ENCODE data around the gene HTR3C. TPM values are rescaled to one million over a fixed set of nuclear protein-coding genes. Genes with fewer than 3 reads are reported as not detected.

HTR3C gene
- total RNA-seq, 2 donors from 2014 or later: not detected

GRCh38 chr3:184082034-184082433 is 29.2 kb downstream of the HTR3C start:
- Histone ChIP-seq H3K9me3 (no peaks in the 10 kb centered on the region), H3K27me3 (replicated peaks; ENCODE audit: insufficient read depth) (no peaks in the 10 kb centered on the region), H3K36me3 (no peaks in the 10 kb centered on the region), H3K27ac (no peak overlapping the region), H3K4me3 (no peak overlapping the region), H3K4me1 (ENCODE audit: control insufficient read depth in 1 of 2, low read depth in 2 of 2) (no peaks in the 10 kb centered on the region)
- TF ChIP-seq CTCF (IDR thresholded peaks at IDR 0.05): no peak
- no peak for ATAC-seq (ENCODE audit: insufficient number of reproducible peaks, low FRiP score, low read depth)
- DNase-seq (ENCODE audit: low spot score): no peak

DNA sequence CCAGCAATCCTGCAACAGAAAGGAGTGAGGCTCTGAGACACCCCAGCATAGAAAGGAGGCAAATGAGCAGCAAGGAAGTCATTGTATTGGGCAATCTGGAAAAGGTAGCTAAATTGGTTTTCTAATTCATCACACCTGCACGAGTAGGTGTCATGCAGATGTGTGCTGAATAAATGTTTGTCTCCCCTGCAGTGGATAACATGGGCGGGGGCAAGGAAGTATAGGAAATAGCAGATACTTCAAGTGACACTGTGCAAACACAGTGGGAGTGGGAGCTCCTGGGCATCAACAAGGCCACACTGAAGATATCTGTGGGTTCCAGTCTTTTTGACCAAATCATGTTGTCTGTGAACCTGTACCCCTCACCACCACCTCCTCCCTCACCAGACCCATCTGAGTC is 29.6 kb downstream of the HTR3C start:
- no peak overlapping the region for H3K27ac ChIP-seq
- no peaks in the 10 kb centered on the region for H3K9me3 ChIP-seq
- H3K36me3 ChIP-seq: no peaks in the 10 kb centered on the region
- H3K4me1 ChIP-seq (ENCODE audit: control insufficient read depth in 1 of 2, low read depth in 2 of 2): no peaks in the 10 kb centered on the region
- H3K27me3 ChIP-seq (replicated peaks; ENCODE audit: insufficient read depth): no peaks in the 10 kb centered on the region
- TF ChIP-seq CTCF (IDR thresholded peaks at IDR 0.05): no peak
- no peak overlapping the region for H3K4me3 ChIP-seq
- ATAC-seq (ENCODE audit: insufficient number of reproducible peaks, low FRiP score, low read depth): no peak
- DNase-seq (ENCODE audit: low spot score): no peak

DNA sequence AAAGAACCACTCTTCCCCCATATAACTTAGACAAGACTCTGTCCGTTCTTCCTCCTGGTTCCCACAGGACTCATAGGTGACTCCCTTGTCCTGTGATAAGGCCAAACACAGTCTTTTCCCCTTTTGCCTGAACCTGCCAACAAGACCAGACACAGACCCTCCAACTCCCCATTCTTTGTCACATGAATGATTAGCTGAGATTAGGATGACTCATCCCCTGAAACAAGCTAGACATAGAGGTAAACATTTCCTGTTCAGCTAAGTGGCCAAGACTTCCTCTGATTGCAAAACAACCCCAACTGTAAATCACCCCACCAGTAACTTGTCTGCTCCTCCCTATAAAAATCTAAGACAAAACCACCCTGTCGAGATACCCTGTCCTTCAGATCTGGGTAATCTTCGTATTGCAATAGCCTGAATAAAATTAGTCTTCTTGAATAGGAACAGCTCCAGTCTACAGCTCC is 32.6 kb downstream of the HTR3C start:
- DNase-seq (ENCODE audit: low spot score) (no peak), ATAC-seq (ENCODE audit: insufficient number of reproducible peaks, low FRiP score, low read depth) (no peak)
- TF ChIP-seq CTCF (IDR thresholded peaks at IDR 0.05): no peak
- Histone ChIP-seq H3K27me3 (replicated peaks; ENCODE audit: insufficient read depth) (no peaks in the 10 kb centered on the region), H3K27ac (no peak overlapping the region), H3K4me3 (no peak overlapping the region), H3K9me3 (no peaks in the 10 kb centered on the region), H3K36me3 (no peaks in the 10 kb centered on the region), H3K4me1 (ENCODE audit: control insufficient read depth in 1 of 2, low read depth in 2 of 2) (no peaks in the 10 kb centered on the region)

DNA sequence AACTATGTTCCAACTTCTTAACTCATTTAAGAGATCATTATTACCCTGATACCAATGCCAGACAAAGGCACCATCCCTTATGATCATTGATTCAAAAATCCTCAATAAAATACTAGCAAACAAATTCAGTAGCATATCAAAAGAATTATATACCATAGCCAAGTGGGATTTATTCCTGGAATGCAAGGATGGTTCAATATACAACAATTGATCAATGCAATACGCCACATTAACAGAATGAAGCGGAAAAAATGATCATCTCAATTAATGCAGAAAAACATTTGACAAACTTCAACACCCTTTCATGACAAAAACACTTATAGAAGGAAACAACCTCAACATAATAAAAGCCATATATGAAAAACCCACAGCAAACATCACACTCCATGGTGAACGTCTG is 39.4 kb downstream of the HTR3C start:
- Histone ChIP-seq H3K4me3 (no peak overlapping the region), H3K36me3 (no peaks in the 10 kb centered on the region), H3K27ac (no peak overlapping the region), H3K9me3 (peaks cover 8% of the 10 kb centered on the region), H3K27me3 (replicated peaks; ENCODE audit: insufficient read depth) (no peaks in the 10 kb centered on the region), H3K4me1 (ENCODE audit: control insufficient read depth in 1 of 2, low read depth in 2 of 2) (no peaks in the 10 kb centered on the region)
- TF ChIP-seq CTCF (IDR thresholded peaks at IDR 0.05): no peak
- ATAC-seq (ENCODE audit: insufficient number of reproducible peaks, low FRiP score, low read depth) (no peak), DNase-seq (ENCODE audit: low spot score) (no peak)

DNA sequence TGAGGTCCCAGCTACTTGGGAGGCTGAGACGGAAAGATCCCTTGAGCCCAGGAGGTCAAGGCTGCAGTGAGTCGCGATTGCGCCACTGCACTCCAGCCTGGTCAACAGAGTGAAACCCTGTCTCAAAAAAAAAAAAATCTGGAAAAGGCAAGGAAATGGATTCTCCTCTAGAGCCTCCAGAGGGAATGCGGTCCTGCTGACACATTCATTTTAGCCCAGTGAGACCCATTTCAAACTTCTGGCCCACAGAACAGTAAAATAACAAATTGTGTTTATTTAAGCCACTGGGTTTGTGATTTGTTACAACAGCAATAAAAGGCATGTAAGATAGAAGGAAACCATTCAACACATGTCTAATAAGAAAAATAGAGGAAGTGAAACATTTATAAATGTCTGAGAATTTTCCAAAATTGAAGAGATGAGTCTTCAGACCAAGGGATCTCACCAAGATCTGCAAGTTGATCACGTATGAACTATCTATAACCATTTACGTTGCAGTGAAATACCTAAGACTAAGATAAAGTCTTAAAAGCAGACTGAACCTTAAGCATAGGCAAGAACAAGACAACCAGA is 44.0 kb downstream of the HTR3C start, which contains the start of gene HTR3E:
HTR3E (plus strand) TSS at position 254 of the 573 bp plus-strand sequence. CDS start 466 bp downstream, outside the sequence.
- H3K4me3 ChIP-seq: no peak within 1 kb of the TSS
- ATAC-seq (ENCODE audit: insufficient number of reproducible peaks, low FRiP score, low read depth) (no peak), DNase-seq (ENCODE audit: low spot score) (no peak)
- no peaks in the 10 kb centered on the region for H3K27me3 ChIP-seq (replicated peaks; ENCODE audit: insufficient read depth)
- no peak for TF ChIP-seq CTCF (IDR thresholded peaks at IDR 0.05)
- no peaks in the 10 kb centered on the region for H3K36me3 ChIP-seq
- peaks cover 5% of the 10 kb centered on the region for H3K9me3 ChIP-seq
- H3K4me1 ChIP-seq (ENCODE audit: control insufficient read depth in 1 of 2, low read depth in 2 of 2): no peaks in the 10 kb centered on the region
- no peak within 1 kb of the TSS for H3K27ac ChIP-seq

All from thoracic aorta (tissue), 2 donors.